ENCODE data around the gene NTM.

NTM gene

DNA sequence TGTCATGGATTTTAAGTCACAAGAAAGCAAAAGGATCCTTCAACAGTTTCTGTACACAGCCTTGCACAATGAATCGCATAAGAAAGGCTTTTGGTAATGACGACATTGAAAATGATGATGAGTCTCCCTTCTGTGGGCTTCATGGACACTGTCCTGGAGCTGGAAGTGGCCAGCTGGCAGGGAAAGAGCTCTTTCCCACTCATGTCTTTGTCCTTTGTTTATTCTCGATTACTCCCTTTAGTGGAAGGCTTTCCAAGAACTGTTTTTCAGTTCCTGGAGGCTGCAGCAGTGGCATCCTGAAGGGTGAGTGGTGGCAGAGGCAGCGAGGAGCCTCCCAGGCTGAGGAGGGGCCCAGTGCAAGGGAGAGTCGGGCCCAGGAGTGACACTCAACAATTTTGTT lies 505.2 kb downstream of the NTM start:
- in situ Hi-C loops (cut with MboI; ENCODE audit: low sequenced_read_pairs) = no loop called here

GRCh38 chr11:131877246-131877942 lies 507.0 kb downstream of the NTM start:
- in situ Hi-C loops (cut with MboI; ENCODE audit: low sequenced_read_pairs) = no loop called here

DNA sequence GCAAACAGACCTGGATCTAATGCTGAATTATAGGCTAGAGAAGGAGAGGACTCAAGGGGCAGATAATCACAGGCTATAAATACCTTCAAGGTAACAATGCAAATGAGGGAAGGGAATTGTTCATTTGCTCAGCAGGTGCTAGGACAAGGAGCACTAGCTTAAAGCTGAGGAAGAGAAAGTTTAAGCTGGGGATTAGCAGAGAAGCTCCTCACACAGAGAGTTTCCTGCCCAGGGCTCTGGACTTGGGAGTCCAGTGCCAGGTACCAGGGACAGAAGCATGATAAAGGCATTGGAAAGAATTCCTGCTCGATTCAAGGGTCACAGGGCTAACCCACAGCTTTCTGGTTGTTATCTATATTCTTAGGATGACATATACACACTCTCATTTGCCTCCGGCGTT lies 509.9 kb downstream of the NTM start:
- in situ Hi-C loops (cut with MboI; ENCODE audit: low sequenced_read_pairs) = no loop called here

GRCh38 chr11:131880976-131881375 lies 510.6 kb downstream of the NTM start:
- in situ Hi-C loops (cut with MboI; ENCODE audit: low sequenced_read_pairs) = no loop called here

DNA sequence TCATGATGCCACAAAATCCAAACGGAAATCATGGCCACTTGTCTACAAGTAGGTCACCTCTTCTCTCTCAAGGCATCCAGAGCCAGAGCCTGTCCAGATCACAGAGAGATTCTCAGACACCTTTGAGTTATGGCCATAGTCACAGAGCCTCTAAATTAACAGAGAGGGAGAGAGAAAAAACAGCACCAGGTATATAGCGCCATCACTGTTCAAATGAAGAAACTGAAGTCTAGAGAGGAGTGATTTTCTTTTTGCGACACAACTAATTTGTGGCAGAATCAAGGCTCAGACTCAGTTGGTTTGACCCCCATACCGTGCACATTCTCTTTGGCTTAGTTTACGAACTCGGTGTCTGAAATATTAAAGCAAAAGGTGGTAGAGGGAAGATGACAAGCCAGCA lies 512.9 kb downstream of the NTM start:
- in situ Hi-C loops (cut with MboI; ENCODE audit: low sequenced_read_pairs) = no loop called here

- in situ Hi-C loops (cut with MboI; ENCODE audit: low sequenced_read_pairs) = no loop called here
These were observed 514.2 kb downstream of the NTM start for GRCh38 chr11:131884461-131885073.

- in situ Hi-C loops (cut with MboI; ENCODE audit: low sequenced_read_pairs) = no loop called here
These were observed 515.0 kb downstream of the NTM start for GRCh38 chr11:131885431-131885830.

- in situ Hi-C loops (cut with MboI; ENCODE audit: low sequenced_read_pairs) = no loop called here
These were observed 515.8 kb downstream of the NTM start for GRCh38 chr11:131886201-131886600.

- in situ Hi-C loops (cut with MboI; ENCODE audit: low sequenced_read_pairs) = no loop called here
These were observed 517.9 kb downstream of the NTM start for GRCh38 chr11:131888230-131888855.

DNA sequence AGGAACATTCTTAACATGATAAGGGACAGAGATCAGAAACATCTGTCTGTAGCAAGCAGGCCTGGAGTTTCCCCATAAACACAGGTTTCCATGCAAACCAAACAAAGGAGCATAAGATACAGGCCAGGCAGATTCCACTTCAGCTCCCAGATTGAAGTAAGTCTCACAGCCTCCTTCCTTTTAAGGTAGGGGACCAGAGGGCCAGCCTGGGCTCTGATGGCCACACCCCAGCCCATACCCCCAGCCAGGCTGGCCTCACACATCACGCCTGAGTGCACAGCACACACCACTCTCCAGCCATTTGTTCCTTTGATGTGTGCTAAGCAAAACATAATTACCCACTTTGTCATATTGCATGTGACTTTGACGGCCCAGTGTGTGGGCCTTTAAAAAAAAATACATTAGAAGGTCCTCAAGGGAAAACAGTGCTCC lies 518.7 kb downstream of the NTM start:
- in situ Hi-C loops (cut with MboI; ENCODE audit: low sequenced_read_pairs) = no loop called here

DNA sequence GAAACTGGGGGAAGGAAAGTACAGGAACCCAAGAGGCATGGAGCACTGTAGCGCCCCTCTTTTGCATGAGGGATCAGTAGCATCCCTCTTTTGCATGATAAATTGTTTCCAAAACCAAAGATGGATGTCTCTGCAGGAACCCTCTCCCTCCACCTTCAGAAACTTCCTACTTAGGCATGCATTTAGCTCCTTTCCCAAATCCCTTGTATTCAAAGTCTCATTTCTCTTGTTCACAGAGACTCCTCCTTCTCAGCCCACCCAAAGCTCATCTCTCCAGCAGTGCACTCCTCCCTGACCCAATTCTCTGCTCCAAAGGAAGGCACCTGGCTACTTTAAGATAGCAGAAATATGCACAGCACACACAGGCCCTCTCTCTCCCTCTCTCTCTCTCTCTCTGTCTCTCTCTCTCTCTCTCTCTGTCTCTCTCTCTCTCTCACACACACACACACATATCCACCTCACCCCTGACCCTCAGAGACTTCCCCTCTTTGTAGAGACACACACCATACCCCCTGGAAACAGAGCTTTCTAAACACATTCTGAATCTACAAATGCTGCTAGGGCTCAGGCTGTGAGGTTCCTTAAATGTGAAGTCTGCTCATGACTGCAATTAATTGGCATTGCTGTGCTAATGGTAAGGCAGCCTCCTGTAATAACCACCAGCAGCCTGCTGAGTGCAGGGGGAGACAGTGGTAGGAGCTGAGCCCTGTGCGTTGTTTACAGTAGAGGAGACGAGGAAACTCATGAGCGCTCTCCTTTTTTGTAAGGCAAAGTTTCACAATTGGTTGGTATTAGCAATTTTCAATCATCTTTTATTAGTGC lies 519.6 kb downstream of the NTM start:
- in situ Hi-C loops (cut with MboI; ENCODE audit: low sequenced_read_pairs) = no loop called here

- in situ Hi-C loops (cut with MboI; ENCODE audit: low sequenced_read_pairs) = no loop called here
These were observed 522.9 kb downstream of the NTM start for GRCh38 chr11:131893103-131893890.

GRCh38 chr11:131893988-131894387 lies 523.6 kb downstream of the NTM start:
- in situ Hi-C loops (cut with MboI; ENCODE audit: low sequenced_read_pairs) = no loop called here

- in situ Hi-C loops (cut with MboI; ENCODE audit: low sequenced_read_pairs) = no loop called here
These were observed 524.5 kb downstream of the NTM start for GRCh38 chr11:131894615-131895544.

DNA sequence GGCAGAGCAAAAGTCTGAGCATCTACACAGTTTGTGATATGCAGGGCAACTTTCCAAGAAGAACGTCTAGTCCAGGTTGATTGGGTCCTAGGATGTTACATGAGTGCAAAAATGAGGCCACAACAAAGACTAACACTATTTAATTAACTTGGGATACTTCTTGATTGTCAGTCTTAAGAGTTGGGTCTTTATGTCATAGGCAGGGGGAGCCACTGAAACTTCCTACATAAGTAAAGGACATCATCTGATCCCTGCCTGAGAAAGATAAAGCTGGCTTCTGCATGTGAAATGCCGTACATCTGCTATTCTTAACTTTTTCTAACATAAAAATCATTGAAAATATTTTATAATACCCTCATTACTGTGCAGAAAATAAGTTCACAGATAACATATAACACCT lies 525.5 kb downstream of the NTM start:
- in situ Hi-C loops (cut with MboI; ENCODE audit: low sequenced_read_pairs) = no loop called here

GRCh38 chr11:131896978-131897615 lies 526.7 kb downstream of the NTM start:
- in situ Hi-C loops (cut with MboI; ENCODE audit: low sequenced_read_pairs) = no loop called here

- in situ Hi-C loops (cut with MboI; ENCODE audit: low sequenced_read_pairs) = no loop called here
These were observed 527.5 kb downstream of the NTM start for GRCh38 chr11:131897956-131898355.

GRCh38 chr11:131898949-131899348 lies 528.5 kb downstream of the NTM start:
- in situ Hi-C loops (cut with MboI; ENCODE audit: low sequenced_read_pairs) = no loop called here

GRCh38 chr11:131899950-131900580 lies 529.6 kb downstream of the NTM start:
- in situ Hi-C loops (cut with MboI; ENCODE audit: low sequenced_read_pairs) = no loop called here
